Glomerular endothelial cell (primary cell): Measurements from ENCODE around the gene ALPL. TPM values are rescaled to one million over a fixed set of nuclear protein-coding genes. Genes with fewer than 3 reads are reported as not detected.
"Not testable (repeated sequence)": the region's sequence is repeated elsewhere in the genome, so short reads cannot be mapped to it uniquely, and the experiment has no call there.

Experiments used
- DNase-seq: peaks from one replicate; pipeline ENCODE4 v3.0.0-alpha.2; 2011; ENCODE audit warnings: low read depth, low spot score; ENCODE audit errors: extremely low read depth
- total RNA-seq: library from RNA; depleted of rRNA; stranded (reverse); fragments of >200 nt; gene quantifications from 2 replicates; pipeline ENCODE4 v1.2.3, GENCODE V29; 2015

Gene ALPL
- total RNA-seq, 1 donor from 2014 or later: 1.3 TPM

GRCh38 chr1:21553116-21553926 lies 44.1 kb downstream of the ALPL start:
- DNase-seq: no peak

- no peak for DNase-seq
Measured at GRCh38 chr1:21559788-21560567, 50.8 kb downstream of the ALPL start.

- DNase-seq: no peak
Measured at GRCh38 chr1:21560916-21561638, 51.9 kb downstream of the ALPL start.

GRCh38 chr1:21562896-21563295 lies 53.7 kb downstream of the ALPL start:
- no peak for DNase-seq

- no peak for DNase-seq
Measured at GRCh38 chr1:21563971-21564370, 54.7 kb downstream of the ALPL start.

GRCh38 chr1:21564521-21565095 lies 55.4 kb downstream of the ALPL start:
- no peak for DNase-seq

GRCh38 chr1:21565285-21565684 lies 56.1 kb downstream of the ALPL start:
- DNase-seq: no peak

GRCh38 chr1:21566361-21566760 lies 57.1 kb downstream of the ALPL start:
- not testable (repeated sequence) for DNase-seq

GRCh38 chr1:21567241-21568005 lies 58.2 kb downstream of the ALPL start:
- no peak for DNase-seq

GRCh38 chr1:21568006-21568746 lies 59.0 kb downstream of the ALPL start:
- DNase-seq: no peak

GRCh38 chr1:21568809-21569385 lies 59.7 kb downstream of the ALPL start:
- no peak for DNase-seq

GRCh38 chr1:21569820-21570527 lies 60.8 kb downstream of the ALPL start:
- DNase-seq: no peak

- DNase-seq: no peak
Measured at GRCh38 chr1:21570528-21570875, 61.3 kb downstream of the ALPL start.

GRCh38 chr1:21570885-21571284 lies 61.7 kb downstream of the ALPL start:
- no peak for DNase-seq

- DNase-seq: no peak
Measured at GRCh38 chr1:21572221-21572620, 63.0 kb downstream of the ALPL start.

GRCh38 chr1:21572735-21573277 lies 63.6 kb downstream of the ALPL start:
- DNase-seq: no peak

GRCh38 chr1:21573475-21573874 lies 64.3 kb downstream of the ALPL start:
- no peak for DNase-seq

- peak; percentile 96 for DNase-seq
Measured at GRCh38 chr1:21573971-21574465, 64.8 kb downstream of the ALPL start.
